NCI-H526 treated with DMSO at 0.1 percent for 48 hours (cell line): ENCODE data around the gene NMNAT2.

ENCODE experiments used
- DNase-seq: peaks from one replicate; lab custom pipeline; 2025; lab: John Stamatoyannopoulos, UW

NMNAT2 gene

GRCh38 chr1:183365093-183365492 is 53.1 kb downstream of the NMNAT2 start:
- DNase-seq: no peak

DNA sequence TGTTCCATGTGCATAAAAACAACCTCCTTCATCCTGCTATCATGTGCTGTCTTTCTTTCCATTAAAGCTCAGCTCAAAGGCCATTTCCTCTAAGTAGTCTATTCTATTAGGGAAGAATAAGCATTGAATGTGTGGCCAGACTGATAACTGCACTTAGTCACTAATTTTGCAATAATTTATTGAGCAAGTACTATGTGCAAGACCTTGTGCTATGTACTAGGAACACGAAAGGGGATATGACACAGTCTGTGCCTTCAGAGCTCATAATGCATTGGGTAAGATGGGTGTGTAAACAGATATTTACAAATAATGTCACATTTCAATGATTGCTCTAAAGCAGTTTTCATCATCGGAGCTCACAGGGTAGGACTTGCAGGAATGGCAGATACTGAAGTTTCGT is 54.2 kb downstream of the NMNAT2 start:
- no peak for DNase-seq

- DNase-seq: no peak
Observed at GRCh38 chr1:183361081-183361480, 57.1 kb downstream of the NMNAT2 start.

DNA sequence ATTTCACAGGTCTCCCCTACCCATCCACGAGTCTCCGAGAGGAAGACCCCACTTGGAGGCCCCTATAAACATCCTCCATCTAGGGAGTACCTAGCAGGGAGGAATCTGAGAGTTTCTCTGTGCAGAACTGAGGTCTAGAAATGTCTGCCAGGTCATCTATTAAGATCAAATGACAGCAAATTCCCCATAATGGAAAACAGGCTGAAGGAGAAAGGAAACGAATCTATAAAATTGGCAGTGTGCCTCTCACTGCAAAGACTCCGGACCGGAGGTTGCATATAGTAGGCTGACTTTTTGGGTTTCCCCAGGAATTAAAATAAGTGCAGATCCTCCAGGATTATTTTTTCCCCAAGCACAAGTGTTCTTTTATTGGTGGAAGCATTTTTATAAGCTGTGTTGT is 57.7 kb downstream of the NMNAT2 start:
- no peak for DNase-seq

DNA sequence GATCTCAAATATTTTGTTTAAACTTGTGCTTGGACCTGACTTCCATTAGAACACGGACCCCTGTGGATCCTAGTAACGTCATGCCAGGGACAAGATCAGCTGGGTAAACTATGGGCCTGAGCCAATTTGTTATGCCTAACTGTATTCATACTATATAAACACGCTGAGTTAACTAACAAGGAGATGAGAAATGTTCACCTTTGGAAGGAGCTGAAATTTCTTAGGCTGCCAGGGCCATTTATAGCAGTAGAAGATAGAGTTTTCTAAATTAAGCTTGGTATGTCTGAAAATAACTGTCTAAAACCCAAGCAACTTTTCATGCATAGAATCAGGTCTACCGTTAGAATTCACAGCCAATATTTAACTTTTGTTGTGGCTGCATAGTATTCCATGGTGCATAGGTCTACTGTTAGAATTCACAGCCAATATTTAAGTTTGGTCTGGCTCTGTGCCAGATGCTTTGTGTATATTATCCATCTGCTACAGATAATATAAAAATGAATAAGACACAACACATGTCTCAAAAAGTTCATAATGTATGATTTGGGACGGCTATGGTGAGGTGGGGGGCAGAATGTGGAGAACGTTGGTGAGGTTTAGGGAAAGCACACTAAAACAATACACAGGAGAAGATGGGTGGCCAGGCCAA is 61.5 kb downstream of the NMNAT2 start:
- DNase-seq: no peak

DNA sequence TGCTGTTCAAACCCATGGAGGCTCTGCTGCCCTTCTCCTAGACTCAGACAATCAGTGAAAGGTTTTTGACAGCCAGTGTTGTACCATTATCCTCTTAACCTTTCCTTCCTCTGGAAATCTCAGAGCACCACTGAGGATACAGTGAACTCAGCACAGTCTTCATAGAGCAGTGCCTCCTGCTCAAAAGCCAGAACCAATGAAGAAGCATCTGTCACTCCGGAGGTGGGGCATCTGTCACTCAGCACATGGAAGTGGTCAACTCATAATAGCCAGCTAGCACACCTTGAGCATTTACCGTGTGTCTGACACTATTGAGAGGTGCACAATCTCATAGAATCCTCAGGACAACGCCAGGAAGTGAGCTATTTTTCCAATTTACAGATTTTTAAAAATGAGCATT is 62.4 kb downstream of the NMNAT2 start:
- DNase-seq: no peak

DNA sequence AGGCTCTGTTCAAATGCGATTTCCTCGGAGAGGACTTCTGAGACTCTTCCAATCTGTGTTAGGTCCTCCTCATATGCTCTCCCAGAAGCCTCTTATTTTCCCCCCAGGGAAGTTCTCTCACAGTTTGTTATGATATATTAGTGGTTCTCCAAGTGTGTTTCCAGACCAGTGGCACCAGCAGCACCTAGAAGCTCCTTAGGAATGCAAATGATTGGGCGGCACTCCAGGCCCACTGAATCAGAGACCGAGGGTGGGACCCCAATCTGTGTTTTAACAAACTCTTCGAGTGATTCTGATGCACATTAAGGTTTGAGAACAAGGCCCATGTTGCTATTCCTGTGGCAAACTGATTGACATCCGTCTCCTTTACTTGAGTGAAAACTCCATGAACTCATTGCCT is 63.0 kb downstream of the NMNAT2 start:
- DNase-seq: no peak

GRCh38 chr1:183353597-183353996 is 64.6 kb downstream of the NMNAT2 start:
- DNase-seq: no peak

- no peak for DNase-seq
Observed at GRCh38 chr1:183349201-183349711, 68.9 kb downstream of the NMNAT2 start.

GRCh38 chr1:183346276-183346732 is 71.9 kb downstream of the NMNAT2 start:
- DNase-seq: no peak

DNA sequence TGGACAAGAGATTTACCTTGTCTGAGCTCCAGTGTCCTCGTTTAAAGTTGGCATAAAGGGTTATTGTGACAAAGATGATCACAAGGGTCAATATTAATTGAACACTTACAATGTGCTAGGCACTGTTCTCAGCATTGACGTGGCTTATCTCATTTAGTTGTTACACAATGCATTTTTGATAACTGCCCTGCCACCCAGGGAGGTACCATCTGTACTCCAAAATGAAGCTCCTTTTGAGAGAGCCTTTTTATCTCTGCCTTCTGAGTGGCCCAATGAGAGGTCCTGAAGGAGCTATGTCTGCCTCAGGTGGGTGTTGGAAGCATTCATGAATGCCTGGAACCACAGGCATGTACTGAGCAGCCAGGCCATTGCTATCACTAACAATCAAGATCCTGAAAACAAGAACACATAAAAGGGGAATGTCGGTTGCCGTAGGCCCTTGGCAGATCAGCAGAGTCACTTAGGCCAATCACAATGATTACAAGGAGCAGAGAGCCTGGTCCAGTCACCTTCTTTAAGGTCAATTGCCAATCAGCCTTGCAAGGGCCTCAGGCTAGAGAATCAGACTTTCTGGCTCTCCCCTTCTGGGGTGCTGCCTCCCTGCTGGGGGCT is 78.5 kb downstream of the NMNAT2 start:
- DNase-seq: no peak

DNA sequence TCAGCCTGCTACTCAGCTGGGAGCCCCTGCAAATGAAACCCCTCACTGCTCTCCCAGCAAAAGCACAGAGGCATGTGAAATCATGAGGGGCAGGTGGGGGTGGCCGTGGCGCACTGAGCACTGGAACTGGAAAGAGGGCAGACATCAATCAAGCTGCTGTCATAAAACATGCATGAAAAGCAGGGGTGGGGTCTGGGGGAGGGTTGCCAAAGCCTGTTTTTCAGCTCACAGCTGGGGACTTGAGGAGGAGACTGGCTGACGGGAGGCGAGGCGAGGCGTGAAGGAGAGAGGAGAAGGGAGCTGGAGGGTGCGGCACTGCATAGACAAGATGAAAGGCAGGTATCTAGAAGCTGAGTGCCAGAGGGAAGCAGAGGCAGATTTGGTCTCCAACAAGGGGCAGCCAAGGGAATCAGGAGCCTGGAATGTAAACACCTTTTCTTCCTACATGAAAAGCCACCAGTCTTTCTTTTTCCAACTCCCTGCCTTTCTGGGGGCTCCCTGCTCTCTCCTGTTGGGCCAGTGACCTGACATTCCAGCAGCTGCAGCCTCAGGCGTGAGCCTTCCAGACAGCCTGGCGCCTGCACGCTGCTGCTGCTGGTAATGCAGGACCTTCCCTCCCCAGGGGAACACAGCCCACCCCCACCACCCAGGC is 87.0 kb downstream of the NMNAT2 start:
- DNase-seq: peak; percentile 99

- peak; percentile 90 for DNase-seq
Observed at GRCh38 chr1:183330335-183330734, 87.8 kb downstream of the NMNAT2 start.

GRCh38 chr1:183328371-183328770 is 89.8 kb downstream of the NMNAT2 start:
- no peak for DNase-seq

GRCh38 chr1:183327434-183328290 is 90.5 kb downstream of the NMNAT2 start:
- no peak for DNase-seq

- DNase-seq: peak; percentile 83
Observed at GRCh38 chr1:183323849-183324683, 94.1 kb downstream of the NMNAT2 start.

DNA sequence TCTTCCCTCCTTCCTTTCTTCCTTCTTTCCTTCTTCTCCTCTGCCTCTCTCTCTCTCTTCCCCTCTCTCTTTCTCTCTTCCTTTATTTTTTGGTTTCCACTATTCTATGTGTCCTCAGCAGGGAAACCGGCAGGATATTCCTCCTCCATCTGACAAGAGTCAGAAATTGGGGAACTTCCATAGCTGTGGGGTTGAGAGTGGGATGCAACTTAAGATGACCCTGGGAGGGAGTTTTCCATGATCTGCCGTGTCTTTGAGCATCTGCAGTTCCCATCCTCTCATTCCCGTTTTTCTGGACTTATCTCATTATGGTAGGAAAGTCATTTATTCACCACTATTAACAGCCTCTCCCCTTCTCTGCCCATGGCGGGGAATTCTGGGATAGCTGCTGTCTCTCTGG is 98.6 kb downstream of the NMNAT2 start:
- DNase-seq: no peak

- no peak for DNase-seq
Observed at GRCh38 chr1:183319051-183319450, 99.1 kb downstream of the NMNAT2 start.

GRCh38 chr1:183318433-183318832 is 99.7 kb downstream of the NMNAT2 start:
- DNase-seq: no peak

GRCh38 chr1:183315991-183316758 is 102.0 kb downstream of the NMNAT2 start:
- DNase-seq: no peak

DNA sequence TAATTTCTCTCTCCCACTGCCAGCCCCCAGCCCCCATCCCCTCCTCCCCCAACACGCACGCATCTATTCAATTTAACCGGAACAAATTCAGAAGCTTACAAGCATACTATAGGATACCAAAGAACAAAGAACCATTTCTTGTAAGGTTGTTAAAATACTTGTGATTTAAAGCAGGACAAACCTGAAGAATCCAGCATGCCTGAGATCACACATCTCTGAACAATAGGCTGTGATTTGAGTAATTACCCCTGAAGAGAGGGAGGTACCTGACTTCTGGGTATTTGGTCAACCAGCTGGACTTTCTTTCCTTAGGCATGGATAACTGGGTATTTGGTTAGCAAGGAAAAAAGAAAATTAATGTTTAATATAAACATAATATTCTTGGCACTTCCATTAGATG is 105.1 kb downstream of the NMNAT2 start:
- no peak for DNase-seq
